Vagina (tissue), 2 donors: ENCODE results near the gene TSPAN9. TPM values are rescaled to one million over a fixed set of nuclear protein-coding genes. Genes with fewer than 3 reads are reported as not detected.

Source experiments
- DNase-seq, 2 donors: peaks; one replicate each; pipeline ENCODE4 v3.0.0-alpha.2; 2017; ENCODE audit errors: extremely low spot score in 2 of 2
- H3K27ac ChIP-seq: fragments of 200-600 bp; sonication (generic); one replicate; pipeline ENCODE4 v1.5.1; 2019
- H3K27me3 ChIP-seq: fragments of 200-600 bp; sonication (generic); one replicate; pipeline ENCODE4 v1.5.1; 2019
- H3K36me3 ChIP-seq, 2 donors: fragments of 200-600 bp; sonication (generic); one replicate each; pipeline ENCODE4 v1.5.1; 2017 to 2019
- H3K4me1 ChIP-seq: fragments of 200-600 bp; sonication (generic); one replicate; pipeline ENCODE4 v1.5.1; 2019
- H3K4me3 ChIP-seq, 2 donors: fragments of 200-600 bp; sonication (generic); 1 replicate in 1 of 2; 2 replicates in 1 of 2; pipeline ENCODE4 v1.5.1; 2016 to 2019
- H3K9me3 ChIP-seq: fragments of 200-600 bp; sonication (generic); one replicate; pipeline ENCODE4 v1.5.1; 2019
- POLR2A ChIP-seq, 2 donors: fragments of 450-650 bp; IDR thresholded peaks; one replicate each; pipeline ENCODE4 v1.6.1; 2017; ENCODE audit warnings: antibody characterized with exemption in 2 of 2, mild to moderate bottlenecking in 2 of 2, moderate library complexity in 2 of 2
- POLR2AphosphoS5 ChIP-seq, 2 donors: sonication (generic); formaldehyde crosslinking; IDR thresholded peaks; one replicate each; pipeline ENCODE4 v1.9.0; 2017; ENCODE audit warnings: antibody characterized with exemption in 2 of 2, mild to moderate bottlenecking in 2 of 2, low read depth in 1 of 2; ENCODE audit not compliant: insufficient read depth in 1 of 2
- intact Hi-C: fragments of 100-400 bp; cut with DNase I; formaldehyde crosslinking; loops from one replicate; pipeline ENCODE4 v1.15.1; 2023
- total RNA-seq: library from RNA; depleted of rRNA; stranded (reverse); fragments of >200 nt; gene quantifications from one replicate; pipeline ENCODE4 v1.2.3, GENCODE V29; 2016
- TF ChIP-seq, protein P1 (sequence below), 3 experiments: fragments of 450-650 bp in 2 of 3; fragments of 200-600 bp in 1 of 3; sonication (generic) in 1 of 3; IDR thresholded peaks; one replicate each; pipeline ENCODE4 v1.5.1; 2017 to 2019; ENCODE audit warnings: antibody characterized with exemption in 3 of 3, mild to moderate bottlenecking in 2 of 3, moderate library complexity in 2 of 3

TSPAN9 gene
- total RNA-seq, 1 donor from 2014 or later, result 32.2 TPM

DNA sequence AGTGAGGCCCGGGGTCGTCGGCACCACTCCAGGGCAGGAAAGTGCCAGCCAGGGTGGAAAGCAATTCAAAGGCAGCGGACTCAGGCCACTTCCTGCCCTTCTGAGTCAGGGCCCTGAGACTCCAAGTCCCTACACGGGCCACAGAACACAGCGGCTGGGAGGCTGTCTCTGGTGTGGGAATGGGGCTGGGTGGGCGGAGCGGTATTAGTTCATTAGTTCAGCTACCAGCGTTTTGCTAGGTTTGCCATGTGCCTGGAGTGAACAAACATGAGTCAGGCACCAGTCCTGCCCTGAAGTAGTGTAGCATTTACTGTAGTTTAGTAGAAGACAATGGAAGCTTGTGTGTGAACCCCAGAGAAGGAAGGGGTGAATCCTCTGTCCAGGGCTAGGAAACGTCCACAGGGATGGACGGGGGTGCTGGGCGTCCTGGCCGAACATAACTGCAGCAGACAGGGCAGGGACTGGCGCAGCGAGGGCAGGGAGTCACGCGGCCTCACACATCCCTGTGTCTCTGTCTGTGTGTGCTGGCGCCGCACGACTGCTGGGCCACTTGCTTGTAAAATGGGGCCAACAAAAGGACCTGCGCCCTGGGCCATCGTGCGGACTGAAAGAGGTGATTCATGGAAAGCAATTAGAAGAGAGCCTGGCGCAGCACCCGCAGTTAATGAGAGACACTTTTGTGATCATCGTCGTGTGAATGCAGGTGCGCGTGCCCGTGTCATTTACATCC, 227.4 kb downstream of the TSPAN9 start:
- Histone ChIP-seq H3K4me1 (peaks cover 22% of the 10 kb centered on the region), H3K4me3 (no peak overlapping the region), H3K36me3 (no peaks in the 10 kb centered on the region), H3K27me3 (no peaks in the 10 kb centered on the region), H3K27ac (no peak overlapping the region), H3K9me3 (no peaks in the 10 kb centered on the region)
- TF ChIP-seq, protein P1, sequence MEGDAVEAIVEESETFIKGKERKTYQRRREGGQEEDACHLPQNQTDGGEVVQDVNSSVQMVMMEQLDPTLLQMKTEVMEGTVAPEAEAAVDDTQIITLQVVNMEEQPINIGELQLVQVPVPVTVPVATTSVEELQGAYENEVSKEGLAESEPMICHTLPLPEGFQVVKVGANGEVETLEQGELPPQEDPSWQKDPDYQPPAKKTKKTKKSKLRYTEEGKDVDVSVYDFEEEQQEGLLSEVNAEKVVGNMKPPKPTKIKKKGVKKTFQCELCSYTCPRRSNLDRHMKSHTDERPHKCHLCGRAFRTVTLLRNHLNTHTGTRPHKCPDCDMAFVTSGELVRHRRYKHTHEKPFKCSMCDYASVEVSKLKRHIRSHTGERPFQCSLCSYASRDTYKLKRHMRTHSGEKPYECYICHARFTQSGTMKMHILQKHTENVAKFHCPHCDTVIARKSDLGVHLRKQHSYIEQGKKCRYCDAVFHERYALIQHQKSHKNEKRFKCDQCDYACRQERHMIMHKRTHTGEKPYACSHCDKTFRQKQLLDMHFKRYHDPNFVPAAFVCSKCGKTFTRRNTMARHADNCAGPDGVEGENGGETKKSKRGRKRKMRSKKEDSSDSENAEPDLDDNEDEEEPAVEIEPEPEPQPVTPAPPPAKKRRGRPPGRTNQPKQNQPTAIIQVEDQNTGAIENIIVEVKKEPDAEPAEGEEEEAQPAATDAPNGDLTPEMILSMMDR (IDR thresholded peaks at IDR 0.05), result no peak
- TF ChIP-seq POLR2A (IDR thresholded peaks at IDR 0.05), result no peak
- TF ChIP-seq POLR2AphosphoS5 (IDR thresholded peaks at IDR 0.05; ENCODE audit: insufficient read depth in 1 of 2, low read depth in 1 of 2), result no peak
- DNase-seq, result no peak
- intact Hi-C loops, result loop anchor here (10.0 kb wide), 1 partner anchor 500 kb away; no protein-coding TSS in a partner anchor

DNA sequence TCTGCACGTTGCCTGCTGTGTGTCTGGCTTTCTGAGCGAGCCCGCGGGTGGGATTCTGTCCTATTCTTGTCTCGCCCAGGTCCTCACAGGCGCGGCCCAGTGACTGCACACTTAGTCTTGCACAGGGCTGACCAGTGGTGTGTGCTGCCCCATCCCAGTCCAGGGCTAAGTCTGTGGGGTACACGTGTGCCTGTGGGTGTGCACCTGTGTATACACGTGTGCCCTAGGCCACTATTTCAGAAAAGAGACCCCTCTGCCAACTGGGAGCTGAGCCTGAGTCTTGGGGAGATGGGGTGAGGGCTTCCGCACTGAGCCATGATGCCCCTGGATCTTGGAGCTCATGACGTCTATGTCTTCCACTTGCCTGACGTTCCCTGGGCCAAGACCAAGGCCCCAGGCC, 228.3 kb downstream of the TSPAN9 start:
- Histone ChIP-seq H3K27ac (no peak overlapping the region), H3K36me3 (no peaks in the 10 kb centered on the region), H3K27me3 (no peaks in the 10 kb centered on the region), H3K4me3 (no peak overlapping the region), H3K4me1 (peaks cover 15% of the 10 kb centered on the region), H3K9me3 (no peaks in the 10 kb centered on the region)
- DNase-seq, result no peak
- intact Hi-C loops, result loop anchor here (10.0 kb wide), 1 partner anchor 499 kb away; no protein-coding TSS in a partner anchor
- TF ChIP-seq POLR2AphosphoS5 (IDR thresholded peaks at IDR 0.05; ENCODE audit: insufficient read depth in 1 of 2, low read depth in 1 of 2), result no peak
- TF ChIP-seq, protein P1 (IDR thresholded peaks at IDR 0.05), result no peak
- no peak for TF ChIP-seq POLR2A (IDR thresholded peaks at IDR 0.05)

DNA sequence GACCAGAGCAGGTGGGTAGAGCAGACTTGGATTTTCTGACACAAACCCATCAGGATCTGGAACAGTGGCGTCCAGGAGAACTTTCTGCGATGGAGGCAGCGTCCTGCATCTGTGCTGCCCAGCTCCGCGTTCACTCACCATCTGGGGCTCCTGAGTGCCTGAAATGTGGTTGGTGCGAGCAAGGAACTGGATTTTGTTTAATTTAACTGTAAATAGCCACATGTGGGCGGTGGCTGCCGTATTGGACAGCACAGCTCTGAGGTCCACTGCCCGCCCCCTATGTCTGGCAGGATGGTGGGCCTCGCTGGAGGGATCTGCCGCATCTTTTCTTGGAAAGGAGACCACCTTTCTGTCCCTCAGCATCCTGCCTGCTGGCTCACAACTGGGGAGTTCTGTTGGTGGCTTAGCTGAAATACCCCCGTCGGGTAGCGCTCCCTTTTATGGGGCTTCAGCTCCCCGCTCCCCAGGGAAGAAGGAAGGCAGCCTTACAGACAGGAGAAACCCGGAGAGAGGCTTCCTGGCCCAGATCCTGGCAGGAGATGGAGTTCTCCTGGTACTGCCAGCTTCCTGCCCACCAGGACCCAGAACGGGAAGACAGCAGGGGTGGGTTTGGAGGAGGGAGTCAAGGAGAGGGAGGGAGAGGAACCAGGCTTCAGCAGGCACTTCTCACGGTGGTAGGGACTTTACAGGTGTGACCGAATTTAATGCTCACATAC, 228.9 kb downstream of the TSPAN9 start:
- Histone ChIP-seq H3K27me3 (no peaks in the 10 kb centered on the region), H3K36me3 (no peaks in the 10 kb centered on the region), H3K4me1 (peaks cover 11% of the 10 kb centered on the region), H3K4me3 (no peak overlapping the region), H3K9me3 (no peaks in the 10 kb centered on the region), H3K27ac (no peak overlapping the region)
- no peak for TF ChIP-seq POLR2AphosphoS5 (IDR thresholded peaks at IDR 0.05; ENCODE audit: insufficient read depth in 1 of 2, low read depth in 1 of 2)
- TF ChIP-seq POLR2A (IDR thresholded peaks at IDR 0.05), result no peak
- TF ChIP-seq, protein P1 (IDR thresholded peaks at IDR 0.05), result no peak
- DNase-seq, result no peak
- intact Hi-C loops, result loop anchor here (10.0 kb wide), 1 partner anchor 499 kb away; no protein-coding TSS in a partner anchor

DNA sequence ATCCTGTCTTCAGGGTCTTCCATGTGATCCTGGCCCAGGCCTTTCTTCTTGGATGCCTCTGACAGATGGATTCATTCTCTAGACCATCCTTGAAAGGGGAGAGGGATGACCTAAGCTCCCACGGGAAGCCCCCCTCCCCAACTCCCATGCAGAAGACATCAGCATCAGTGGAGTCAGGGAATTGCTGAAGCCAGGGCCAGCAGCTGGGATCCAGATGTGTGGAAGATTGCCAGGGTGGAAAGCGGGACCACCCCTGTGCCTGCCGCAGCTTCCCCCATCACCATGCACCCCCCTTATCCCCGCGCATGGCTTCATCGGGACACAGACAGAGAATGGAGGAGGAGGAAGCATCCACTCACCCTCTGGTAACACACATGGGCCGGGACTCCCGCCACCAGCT, 230.2 kb downstream of the TSPAN9 start:
- Histone ChIP-seq H3K27me3 (no peaks in the 10 kb centered on the region), H3K27ac (no peak overlapping the region), H3K4me3 (no peak overlapping the region), H3K4me1 (peaks cover 11% of the 10 kb centered on the region), H3K9me3 (no peaks in the 10 kb centered on the region), H3K36me3 (no peaks in the 10 kb centered on the region)
- TF ChIP-seq, protein P1 (IDR thresholded peaks at IDR 0.05), result no peak
- TF ChIP-seq POLR2A (IDR thresholded peaks at IDR 0.05), result no peak
- intact Hi-C loops, result loop anchor here (10.0 kb wide), 1 partner anchor 497 kb away; no protein-coding TSS in a partner anchor
- DNase-seq, result no peak
